MCF 10A (cell line): ENCODE data around the gene PTPN11. TPM values are rescaled to one million over a fixed set of nuclear protein-coding genes. Genes with fewer than 3 reads are reported as not detected.

Experiments used
- BruUV-seq: library from RNA; stranded (reverse); fragments of 400-500 nt; replicated peaks from 2 replicates; lab custom pipeline; 2021; lab: Mats Ljungman, UMichigan
- CTCF ChIA-PET: fragments of 300-600 bp; sonication (Branson Sonifier 250); formaldehyde crosslinking; extraction: SDS; loops from one replicate; lab custom pipeline; 2021; ENCODE audit warnings: antibody characterized with exemption, inconsistent platforms; lab: Yijun Ruan, JAX
- POLR2A ChIA-PET: fragments of 300-600, 350-650 bp; sonication (Branson Sonifier 250); formaldehyde crosslinking; extraction: SDS; loops from one replicate; lab custom pipeline; 2020; ENCODE audit warnings: antibody characterized with exemption, inconsistent platforms; lab: Yijun Ruan, JAX
- DNase-seq: peaks from one replicate; pipeline ENCODE4 v3.0.0-alpha.2; 2018; ENCODE audit not compliant: unreplicated experiment
- H3K27ac Mint-ChIP-seq: one replicate; pipeline ENCODE4 v1.8.0; 2022; ENCODE audit warnings: mild to moderate bottlenecking, low read depth, mixed read lengths; ENCODE audit not compliant: unreplicated experiment
- H3K27me3 Mint-ChIP-seq: one replicate; pipeline ENCODE4 v1.8.0; 2022; ENCODE audit warnings: mixed read lengths; ENCODE audit not compliant: insufficient read depth, unreplicated experiment
- H3K36me3 Mint-ChIP-seq: one replicate; pipeline ENCODE4 v1.8.0; 2022; ENCODE audit warnings: mild to moderate bottlenecking, moderate library complexity, mixed read lengths; ENCODE audit not compliant: insufficient read depth, unreplicated experiment
- H3K4me1 Mint-ChIP-seq: one replicate; pipeline ENCODE4 v1.8.0; 2022; ENCODE audit warnings: mixed read lengths; ENCODE audit not compliant: insufficient read depth, unreplicated experiment
- H3K4me3 Mint-ChIP-seq: one replicate; pipeline ENCODE4 v1.8.0; 2022; ENCODE audit warnings: mild to moderate bottlenecking, moderate library complexity, mixed read lengths; ENCODE audit not compliant: unreplicated experiment
- H3K9me3 Mint-ChIP-seq: one replicate; pipeline ENCODE4 v1.8.0; 2022; ENCODE audit warnings: mixed read lengths; ENCODE audit not compliant: unreplicated experiment
- CTCF ChIP-seq: fragments of 200-600 bp; IDR thresholded peaks from one replicate; pipeline ENCODE4 v1.8.0; 2022; ENCODE audit warnings: antibody characterized with exemption, mild to moderate bottlenecking; ENCODE audit not compliant: unreplicated experiment
- intact Hi-C: fragments of 100-400 bp; cut with micrococcal nuclease; formaldehyde crosslinking; loops from 2 replicates; pipeline ENCODE4 v1.14.1; 2022
- total RNA-seq: library from RNA; stranded (reverse); gene quantifications from 2 replicates; pipeline ENCODE4 v1.2.3, GENCODE V29; 2022

PTPN11 gene
- total RNA-seq, 1 experiment from 2014 or later, result 164 TPM

- H3K27me3 Mint-ChIP-seq, result no peaks in the 10 kb centered on the region
- BruUV-seq, result TSS peak; percentile 41
- no peak for TF ChIP-seq CTCF
- intact Hi-C loops, result no loop called here
- H3K4me3 Mint-ChIP-seq, result peak overlapping the region; percentile 90
- H3K9me3 Mint-ChIP-seq, result no peaks in the 10 kb centered on the region
- ChIA-PET POLR2A (interaction anchor here (0.6 to 0.9 kb wide), 3 partner anchors 9 to 312 kb away, joined by 3 read pairs; no protein-coding TSS in a partner anchor), CTCF (interaction anchor here (0.6 to 1.1 kb wide), 2 partner anchors 9 to 1296 kb away, joined by 3 to 5 read pairs; no protein-coding TSS in a partner anchor)
- H3K27ac Mint-ChIP-seq, result peak overlapping the region; percentile 94
- peak; percentile 85 for DNase-seq
- peaks cover 30% of the 10 kb centered on the region for H3K4me1 Mint-ChIP-seq
- H3K36me3 Mint-ChIP-seq, result peaks cover 22% of the 10 kb centered on the region
These were observed 768 bp downstream of the PTPN11 start for GRCh38 chr12:112419297-112420133.

- intact Hi-C loops, result no loop called here
- peaks cover 23% of the 10 kb centered on the region for H3K36me3 Mint-ChIP-seq
- no peak for DNase-seq
- BruUV-seq, result no TSS peak
- POLR2A ChIA-PET, result no interaction called here
- H3K27ac Mint-ChIP-seq, result peak overlapping the region; percentile 94
- H3K4me3 Mint-ChIP-seq, result peak overlapping the region; percentile 90
- H3K27me3 Mint-ChIP-seq, result no peaks in the 10 kb centered on the region
- H3K4me1 Mint-ChIP-seq, result peaks cover 34% of the 10 kb centered on the region
- H3K9me3 Mint-ChIP-seq, result no peaks in the 10 kb centered on the region
- no peak for TF ChIP-seq CTCF
- CTCF ChIA-PET, result interaction anchor here (1.1 kb wide), 1 partner anchor 10 kb away, joined by 5 read pairs; no protein-coding TSS in a partner anchor
These were observed 2.0 kb downstream of the PTPN11 start for GRCh38 chr12:112420740-112421139.

GRCh38 chr12:112421363-112421762 is 2.6 kb downstream of the PTPN11 start:
- Mint-ChIP-seq H3K4me1 (peaks cover 34% of the 10 kb centered on the region), H3K27ac (no peak overlapping the region), H3K36me3 (peaks cover 23% of the 10 kb centered on the region), H3K4me3 (no peak overlapping the region), H3K9me3 (no peaks in the 10 kb centered on the region), H3K27me3 (no peaks in the 10 kb centered on the region)
- no peak for TF ChIP-seq CTCF
- POLR2A ChIA-PET, result interaction anchor here (0.7 kb wide), 1 partner anchor 1028 kb away, joined by 3 read pairs; no protein-coding TSS in a partner anchor
- CTCF ChIA-PET, result interaction anchor here (0.5 kb wide), 1 partner anchor 45 kb away, joined by 3 read pairs; no protein-coding TSS in a partner anchor
- DNase-seq, result no peak
- BruUV-seq, result no TSS peak
- intact Hi-C loops, result no loop called here

- H3K36me3 Mint-ChIP-seq, result peaks cover 23% of the 10 kb centered on the region
- no peak overlapping the region for H3K4me3 Mint-ChIP-seq
- no peak overlapping the region for H3K27ac Mint-ChIP-seq
- intact Hi-C loops, result no loop called here
- no peak for DNase-seq
- ChIA-PET CTCF (no interaction called here), POLR2A (interaction anchor here (0.5 to 1.7 kb wide), 2 partner anchors 18 to 442 kb away, joined by 3 to 4 read pairs; no protein-coding TSS in a partner anchor)
- no peak for TF ChIP-seq CTCF
- no TSS peak for BruUV-seq
- H3K9me3 Mint-ChIP-seq, result no peaks in the 10 kb centered on the region
- peaks cover 34% of the 10 kb centered on the region for H3K4me1 Mint-ChIP-seq
- no peaks in the 10 kb centered on the region for H3K27me3 Mint-ChIP-seq
These were observed 3.8 kb downstream of the PTPN11 start for GRCh38 chr12:112422531-112422930.
